Measurements from ENCODE around the gene GRIN1. TPM values are rescaled to one million over a fixed set of nuclear protein-coding genes. Genes with fewer than 3 reads are reported as not detected.

GRIN1 gene
- total and polyA plus RNA-seq, 10 of the 15 experiments (the other 5 are each of a cell fraction or from before 2014, with no cell fraction given): 0.05 to 0.10 (median 0.06) TPM; not detected in 6

- TF ChIP-seq BCL3 (IDR thresholded peaks at IDR 0.05; ENCODE audit: borderline replicate concordance, insufficient read depth, low read depth, low read length, poor library complexity, severe bottlenecking) (no peak), TCF7 (IDR thresholded peaks at IDR 0.05; ENCODE audit: borderline replicate concordance) (no peak), CHD4 (IDR thresholded peaks at IDR 0.05) (no peak), ASH2L (IDR thresholded peaks at IDR 0.05; ENCODE audit: borderline replicate concordance, low read depth) (no peak), FOXM1 (IDR thresholded peaks at IDR 0.05; ENCODE audit: low read depth, low read length) (no peak), ZNF384 (IDR thresholded peaks at IDR 0.05; ENCODE audit: borderline replicate concordance, low read depth, low read length) (peak; percentile 98), HSF1 (IDR thresholded peaks at IDR 0.05; ENCODE audit: low read depth, low read length) (no peak), PRDM15 (CRISPR knock-in tag; IDR thresholded peaks at IDR 0.05) (no peak), SRF (IDR thresholded peaks at IDR 0.05; ENCODE audit: low read depth in 2 of 2, low read length in 2 of 2) (no peak), CREM (IDR thresholded peaks at IDR 0.05; ENCODE audit: low read depth) (no peak), NR2C2 (IDR thresholded peaks at IDR 0.05; ENCODE audit: borderline replicate concordance, control insufficient read depth, insufficient read length, low read depth) (no peak), RELA (IDR thresholded peaks at IDR 0.05; ENCODE audit: borderline replicate concordance, partially characterized antibody) (peak; percentile 23), ETV6 (conservative IDR thresholded peaks at IDR 0.05 in 1 of 2, IDR thresholded peaks at IDR 0.05 in 1 of 2; ENCODE audit: borderline replicate concordance in 1 of 2, low read depth in 1 of 2) (no peak), RB1 (IDR thresholded peaks at IDR 0.05; ENCODE audit: borderline replicate concordance) (peak; percentile 68; the same call in 1 of the 2 replicates), SREBF1 (IDR thresholded peaks at IDR 0.05; ENCODE audit: low read length) (no peak), TCF3 (IDR thresholded peaks at IDR 0.05; ENCODE audit: borderline replicate concordance, insufficient read depth, low read depth, low read length) (no peak), NKRF (conservative IDR thresholded peaks at IDR 0.05) (no peak), HCFC1 (IDR thresholded peaks at IDR 0.05; ENCODE audit: low read length) (no peak), CHD2 (IDR thresholded peaks at IDR 0.05; ENCODE audit: borderline replicate concordance, low read depth, low read length) (peak; percentile 13; the same call in 1 of the 2 replicates), JUNB (IDR thresholded peaks at IDR 0.05) (no peak), GABPA (IDR thresholded peaks at IDR 0.05; ENCODE audit: low read depth) (peak; percentile 87)
These were observed 11.4 kb upstream of the GRIN1 start (continued) for GRCh38 chr9:137127301-137128157.
